WTC11 (cell line): ENCODE measurements around the gene ZNF416. TPM values are rescaled to one million over a fixed set of nuclear protein-coding genes. Genes with fewer than 3 reads are reported as not detected.

Source experiments
- ATAC-seq: fragments of 200-7000 bp; cut with Tn5 transposase; 2 replicates; pipeline ENCODE4 v1.10.0; 2021; ENCODE audit warnings: mild to moderate bottlenecking, moderate library complexity
- CTCF ChIA-PET: fragments of 300-600 bp; sonication (Branson Sonifier 250); formaldehyde crosslinking; loops from one replicate; lab custom pipeline; 2021; ENCODE audit warnings: antibody characterized with exemption; lab: Charles Lee
- POLR2A ChIA-PET: fragments of 350-600 bp; sonication (Branson Sonifier 250); formaldehyde crosslinking; loops from one replicate; lab custom pipeline; 2021; ENCODE audit warnings: antibody characterized with exemption; lab: Charles Lee
- DNase-seq: peaks from one replicate; pipeline ENCODE4 v3.0.0; 2021; ENCODE audit warnings: low spot score
- H3K27ac Mint-ChIP-seq: 2 replicates; pipeline ENCODE4 v1.8.0; 2021; ENCODE audit warnings: mixed read lengths
- H3K27me3 Mint-ChIP-seq: 2 replicates; pipeline ENCODE4 v1.8.0; 2021; ENCODE audit warnings: low read depth, mild to moderate bottlenecking, moderate library complexity, mixed read lengths
- H3K36me3 Mint-ChIP-seq: 2 replicates; pipeline ENCODE4 v1.8.0; 2021; ENCODE audit warnings: mixed read lengths
- H3K4me1 Mint-ChIP-seq: 2 replicates; pipeline ENCODE4 v1.8.0; 2022; ENCODE audit warnings: mixed read lengths
- H3K4me3 Mint-ChIP-seq: 2 replicates; pipeline ENCODE4 v1.8.0; 2021; ENCODE audit warnings: mild to moderate bottlenecking, moderate library complexity, mixed read lengths
- H3K9me3 Mint-ChIP-seq: 2 replicates; pipeline ENCODE4 v1.8.0; 2021; ENCODE audit warnings: mixed read lengths
- AFF4 ChIP-seq: sonication (generic); formaldehyde crosslinking; IDR thresholded peaks from 2 replicates; pipeline ENCODE4 v1.8.1; 2023; ENCODE audit warnings: mild to moderate bottlenecking, missing genetic modification reagents, borderline replicate concordance
- ESRRA ChIP-seq: sonication (generic); formaldehyde crosslinking; IDR thresholded peaks from 2 replicates; pipeline ENCODE4 v1.8.1; 2022; ENCODE audit warnings: mild to moderate bottlenecking, missing genetic modification reagents, borderline replicate concordance
- FOXK1 ChIP-seq: sonication (generic); formaldehyde crosslinking; IDR thresholded peaks from 2 replicates; pipeline ENCODE4 v1.8.0; 2022; ENCODE audit warnings: mild to moderate bottlenecking, moderate library complexity, missing genetic modification reagents
- IRF2 ChIP-seq: sonication (generic); formaldehyde crosslinking; IDR thresholded peaks from 2 replicates; pipeline ENCODE4 v1.8.0; 2022; ENCODE audit warnings: low read depth, missing genetic modification reagents, borderline replicate concordance
- NFATC4 ChIP-seq: fragments of 250-450 bp; sonication (Bioruptor Pico); IDR thresholded peaks from 2 replicates; pipeline ENCODE4 v1.9.0; 2021; ENCODE audit warnings: mild to moderate bottlenecking
- NFYB ChIP-seq: sonication (generic); formaldehyde crosslinking; conservative IDR thresholded peaks from 2 replicates; pipeline ENCODE4 v1.8.0; 2022; ENCODE audit warnings: low read depth, missing genetic modification reagents
- NR2C2 ChIP-seq: sonication (generic); formaldehyde crosslinking; IDR thresholded peaks from 2 replicates; pipeline ENCODE4 v1.8.0; 2022; ENCODE audit warnings: mild to moderate bottlenecking, missing genetic modification reagents
- OVOL2 ChIP-seq: fragments of 250-450 bp; sonication (Bioruptor Pico); IDR thresholded peaks from 2 replicates; pipeline ENCODE4 v1.9.0; 2021; ENCODE audit warnings: mild to moderate bottlenecking, borderline replicate concordance
- RELA ChIP-seq: sonication (generic); formaldehyde crosslinking; IDR thresholded peaks from 2 replicates; pipeline ENCODE4 v1.8.1; 2022; ENCODE audit warnings: missing genetic modification reagents, mild to moderate bottlenecking, borderline replicate concordance
- USF1 ChIP-seq: sonication (generic); formaldehyde crosslinking; IDR thresholded peaks from 2 replicates; pipeline ENCODE4 v1.8.0; 2022; ENCODE audit warnings: mild to moderate bottlenecking, missing genetic modification reagents
- total RNA-seq: library from RNA; stranded (reverse); gene quantifications from 3 replicates; pipeline ENCODE4 v1.2.3, GENCODE V29; 2021
- TF ChIP-seq, protein P1 (sequence below): fragments of 250-450 bp; sonication (Bioruptor Pico); IDR thresholded peaks from 2 replicates; pipeline ENCODE4 v1.9.0; 2021; ENCODE audit warnings: mild to moderate bottlenecking, borderline replicate concordance
- TF ChIP-seq, protein P2 (sequence below): sonication (generic); formaldehyde crosslinking; IDR thresholded peaks from 2 replicates; pipeline ENCODE4 v1.8.0; 2022; ENCODE audit warnings: mild to moderate bottlenecking, missing genetic modification reagents
- TF ChIP-seq, protein P3 (sequence below): sonication (generic); formaldehyde crosslinking; IDR thresholded peaks from 2 replicates; pipeline ENCODE4 v1.8.1; 2023; ENCODE audit warnings: mild to moderate bottlenecking, missing genetic modification reagents, moderate library complexity
- TF ChIP-seq, protein P4 (sequence below): sonication (generic); formaldehyde crosslinking; IDR thresholded peaks from 2 replicates; pipeline ENCODE4 v1.8.0; 2023; ENCODE audit warnings: mild to moderate bottlenecking, missing genetic modification reagents
- TF ChIP-seq, protein P5 (sequence below): sonication (generic); formaldehyde crosslinking; IDR thresholded peaks from 2 replicates; pipeline ENCODE4 v1.8.1; 2022; ENCODE audit warnings: mild to moderate bottlenecking, missing genetic modification reagents, moderate library complexity, borderline replicate concordance

Gene ZNF416
- total RNA-seq, 1 experiment from 2014 or later, result 10.0 TPM

DNA sequence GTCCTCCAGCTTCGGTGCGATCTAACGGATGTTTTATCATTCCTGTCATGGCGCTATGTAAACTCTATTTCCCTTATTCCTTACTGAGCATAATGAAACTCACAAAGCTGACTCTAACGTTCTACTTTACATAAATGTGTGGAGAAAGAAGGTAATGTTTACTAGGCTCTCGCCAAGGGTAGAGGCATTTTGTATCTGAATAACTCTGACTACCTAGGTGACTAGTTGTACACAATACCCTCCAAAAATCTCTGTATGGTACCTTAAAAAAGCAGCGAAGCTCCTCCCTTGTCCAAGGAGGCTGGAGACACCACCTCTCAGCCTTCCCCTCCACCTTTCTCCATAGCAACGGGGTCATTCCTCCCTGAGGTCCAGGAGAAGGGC lies 20.7 kb upstream of the ZNF416 start:
- Mint-ChIP-seq H3K9me3 (peaks cover 11% of the 10 kb centered on the region), H3K27me3 (peaks cover 7% of the 10 kb centered on the region), H3K4me3 (peak overlapping the region; percentile 81), H3K36me3 (peaks cover 8% of the 10 kb centered on the region), H3K4me1 (peaks cover 9% of the 10 kb centered on the region), H3K27ac (no peak overlapping the region)
- POLR2A ChIA-PET, result no interaction called here
- TF ChIP-seq, protein P1, sequence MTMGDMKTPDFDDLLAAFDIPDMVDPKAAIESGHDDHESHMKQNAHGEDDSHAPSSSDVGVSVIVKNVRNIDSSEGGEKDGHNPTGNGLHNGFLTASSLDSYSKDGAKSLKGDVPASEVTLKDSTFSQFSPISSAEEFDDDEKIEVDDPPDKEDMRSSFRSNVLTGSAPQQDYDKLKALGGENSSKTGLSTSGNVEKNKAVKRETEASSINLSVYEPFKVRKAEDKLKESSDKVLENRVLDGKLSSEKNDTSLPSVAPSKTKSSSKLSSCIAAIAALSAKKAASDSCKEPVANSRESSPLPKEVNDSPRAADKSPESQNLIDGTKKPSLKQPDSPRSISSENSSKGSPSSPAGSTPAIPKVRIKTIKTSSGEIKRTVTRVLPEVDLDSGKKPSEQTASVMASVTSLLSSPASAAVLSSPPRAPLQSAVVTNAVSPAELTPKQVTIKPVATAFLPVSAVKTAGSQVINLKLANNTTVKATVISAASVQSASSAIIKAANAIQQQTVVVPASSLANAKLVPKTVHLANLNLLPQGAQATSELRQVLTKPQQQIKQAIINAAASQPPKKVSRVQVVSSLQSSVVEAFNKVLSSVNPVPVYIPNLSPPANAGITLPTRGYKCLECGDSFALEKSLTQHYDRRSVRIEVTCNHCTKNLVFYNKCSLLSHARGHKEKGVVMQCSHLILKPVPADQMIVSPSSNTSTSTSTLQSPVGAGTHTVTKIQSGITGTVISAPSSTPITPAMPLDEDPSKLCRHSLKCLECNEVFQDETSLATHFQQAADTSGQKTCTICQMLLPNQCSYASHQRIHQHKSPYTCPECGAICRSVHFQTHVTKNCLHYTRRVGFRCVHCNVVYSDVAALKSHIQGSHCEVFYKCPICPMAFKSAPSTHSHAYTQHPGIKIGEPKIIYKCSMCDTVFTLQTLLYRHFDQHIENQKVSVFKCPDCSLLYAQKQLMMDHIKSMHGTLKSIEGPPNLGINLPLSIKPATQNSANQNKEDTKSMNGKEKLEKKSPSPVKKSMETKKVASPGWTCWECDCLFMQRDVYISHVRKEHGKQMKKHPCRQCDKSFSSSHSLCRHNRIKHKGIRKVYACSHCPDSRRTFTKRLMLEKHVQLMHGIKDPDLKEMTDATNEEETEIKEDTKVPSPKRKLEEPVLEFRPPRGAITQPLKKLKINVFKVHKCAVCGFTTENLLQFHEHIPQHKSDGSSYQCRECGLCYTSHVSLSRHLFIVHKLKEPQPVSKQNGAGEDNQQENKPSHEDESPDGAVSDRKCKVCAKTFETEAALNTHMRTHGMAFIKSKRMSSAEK, result no peak
- TF ChIP-seq ESRRA (CRISPR knock-in tag) (no peak), NR2C2 (CRISPR knock-in tag) (no peak), RELA (no peak), IRF2 (CRISPR knock-in tag) (no peak), NFYB (no peak), OVOL2 (no peak), USF1 (CRISPR knock-in tag) (no peak)
- TF ChIP-seq, protein P2, sequence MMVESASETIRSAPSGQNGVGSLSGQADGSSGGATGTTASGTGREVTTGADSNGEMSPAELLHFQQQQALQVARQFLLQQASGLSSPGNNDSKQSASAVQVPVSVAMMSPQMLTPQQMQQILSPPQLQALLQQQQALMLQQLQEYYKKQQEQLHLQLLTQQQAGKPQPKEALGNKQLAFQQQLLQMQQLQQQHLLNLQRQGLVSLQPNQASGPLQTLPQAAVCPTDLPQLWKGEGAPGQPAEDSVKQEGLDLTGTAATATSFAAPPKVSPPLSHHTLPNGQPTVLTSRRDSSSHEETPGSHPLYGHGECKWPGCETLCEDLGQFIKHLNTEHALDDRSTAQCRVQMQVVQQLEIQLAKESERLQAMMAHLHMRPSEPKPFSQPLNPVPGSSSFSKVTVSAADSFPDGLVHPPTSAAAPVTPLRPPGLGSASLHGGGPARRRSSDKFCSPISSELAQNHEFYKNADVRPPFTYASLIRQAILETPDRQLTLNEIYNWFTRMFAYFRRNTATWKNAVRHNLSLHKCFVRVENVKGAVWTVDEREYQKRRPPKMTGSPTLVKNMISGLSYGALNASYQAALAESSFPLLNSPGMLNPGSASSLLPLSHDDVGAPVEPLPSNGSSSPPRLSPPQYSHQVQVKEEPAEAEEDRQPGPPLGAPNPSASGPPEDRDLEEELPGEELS (CRISPR knock-in tag), result no peak
- TF ChIP-seq, protein P3, sequence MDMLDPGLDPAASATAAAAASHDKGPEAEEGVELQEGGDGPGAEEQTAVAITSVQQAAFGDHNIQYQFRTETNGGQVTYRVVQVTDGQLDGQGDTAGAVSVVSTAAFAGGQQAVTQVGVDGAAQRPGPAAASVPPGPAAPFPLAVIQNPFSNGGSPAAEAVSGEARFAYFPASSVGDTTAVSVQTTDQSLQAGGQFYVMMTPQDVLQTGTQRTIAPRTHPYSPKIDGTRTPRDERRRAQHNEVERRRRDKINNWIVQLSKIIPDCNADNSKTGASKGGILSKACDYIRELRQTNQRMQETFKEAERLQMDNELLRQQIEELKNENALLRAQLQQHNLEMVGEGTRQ (CRISPR knock-in tag), result no peak
- TF ChIP-seq, protein P4, sequence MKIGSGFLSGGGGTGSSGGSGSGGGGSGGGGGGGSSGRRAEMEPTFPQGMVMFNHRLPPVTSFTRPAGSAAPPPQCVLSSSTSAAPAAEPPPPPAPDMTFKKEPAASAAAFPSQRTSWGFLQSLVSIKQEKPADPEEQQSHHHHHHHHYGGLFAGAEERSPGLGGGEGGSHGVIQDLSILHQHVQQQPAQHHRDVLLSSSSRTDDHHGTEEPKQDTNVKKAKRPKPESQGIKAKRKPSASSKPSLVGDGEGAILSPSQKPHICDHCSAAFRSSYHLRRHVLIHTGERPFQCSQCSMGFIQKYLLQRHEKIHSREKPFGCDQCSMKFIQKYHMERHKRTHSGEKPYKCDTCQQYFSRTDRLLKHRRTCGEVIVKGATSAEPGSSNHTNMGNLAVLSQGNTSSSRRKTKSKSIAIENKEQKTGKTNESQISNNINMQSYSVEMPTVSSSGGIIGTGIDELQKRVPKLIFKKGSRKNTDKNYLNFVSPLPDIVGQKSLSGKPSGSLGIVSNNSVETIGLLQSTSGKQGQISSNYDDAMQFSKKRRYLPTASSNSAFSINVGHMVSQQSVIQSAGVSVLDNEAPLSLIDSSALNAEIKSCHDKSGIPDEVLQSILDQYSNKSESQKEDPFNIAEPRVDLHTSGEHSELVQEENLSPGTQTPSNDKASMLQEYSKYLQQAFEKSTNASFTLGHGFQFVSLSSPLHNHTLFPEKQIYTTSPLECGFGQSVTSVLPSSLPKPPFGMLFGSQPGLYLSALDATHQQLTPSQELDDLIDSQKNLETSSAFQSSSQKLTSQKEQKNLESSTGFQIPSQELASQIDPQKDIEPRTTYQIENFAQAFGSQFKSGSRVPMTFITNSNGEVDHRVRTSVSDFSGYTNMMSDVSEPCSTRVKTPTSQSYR (CRISPR knock-in tag), result no peak
- DNase-seq, result no peak
- CTCF ChIA-PET, result interaction anchor here (1.0 to 1.2 kb wide), 3 partner anchors 16 to 82 kb away, joined by 3 to 4 read pairs (median 3); partner anchors contain the start of gene ZNF551
- ATAC-seq, result no peak

GRCh38 chr19:57587529-57587928 lies 8.8 kb upstream of the ZNF416 start:
- Mint-ChIP-seq H3K27me3 (peaks cover 5% of the 10 kb centered on the region), H3K36me3 (peaks cover 82% of the 10 kb centered on the region), H3K9me3 (peaks cover 53% of the 10 kb centered on the region), H3K4me1 (peaks cover 13% of the 10 kb centered on the region)
- POLR2A ChIA-PET, result no interaction called here
- CTCF ChIA-PET, result no interaction called here
- no peak for DNase-seq
- TF ChIP-seq FOXK1 (CRISPR knock-in tag), result no peak
- TF ChIP-seq, protein P5, sequence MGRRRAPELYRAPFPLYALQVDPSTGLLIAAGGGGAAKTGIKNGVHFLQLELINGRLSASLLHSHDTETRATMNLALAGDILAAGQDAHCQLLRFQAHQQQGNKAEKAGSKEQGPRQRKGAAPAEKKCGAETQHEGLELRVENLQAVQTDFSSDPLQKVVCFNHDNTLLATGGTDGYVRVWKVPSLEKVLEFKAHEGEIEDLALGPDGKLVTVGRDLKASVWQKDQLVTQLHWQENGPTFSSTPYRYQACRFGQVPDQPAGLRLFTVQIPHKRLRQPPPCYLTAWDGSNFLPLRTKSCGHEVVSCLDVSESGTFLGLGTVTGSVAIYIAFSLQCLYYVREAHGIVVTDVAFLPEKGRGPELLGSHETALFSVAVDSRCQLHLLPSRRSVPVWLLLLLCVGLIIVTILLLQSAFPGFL (CRISPR knock-in tag), result no peak
- no peak for TF ChIP-seq NFATC4 (CRISPR knock-in tag)
- TF ChIP-seq AFF4 (CRISPR knock-in tag), result no peak
- TF ChIP-seq, all 79 proteins: peak for 0
- H3K27ac Mint-ChIP-seq, result no peak overlapping the region
- no peak for ATAC-seq
- no peak overlapping the region for H3K4me3 Mint-ChIP-seq
